Spinal cord (tissue), 10 donors: ENCODE measurements around the gene DICER1. TPM values are rescaled to one million over a fixed set of nuclear protein-coding genes. Genes with fewer than 3 reads are reported as not detected.

Source experiments
- DNase-seq, 6 donors: peaks; one replicate each; pipeline versions ENCODE4 v3.0.0 to v3.0.0-alpha.2; 2013 to 2015; ENCODE audit warnings: low spot score in 6 of 6, low read depth in 4 of 6
- H3K27ac ChIP-seq: one replicate; pipeline ENCODE4 v1.5.1; 2013; ENCODE audit warnings: low read depth, low read length, control low read depth
- H3K27me3 ChIP-seq: one replicate; pipeline ENCODE4 v1.6.1; 2013; ENCODE audit warnings: low read length; ENCODE audit not compliant: control insufficient read depth, insufficient read depth
- H3K36me3 ChIP-seq: one replicate; pipeline ENCODE4 v1.6.1; 2013; ENCODE audit warnings: low read length; ENCODE audit not compliant: control insufficient read depth, insufficient read depth
- H3K4me1 ChIP-seq: one replicate; pipeline ENCODE4 v1.6.1; 2013; ENCODE audit warnings: low read length; ENCODE audit not compliant: control insufficient read depth, insufficient read depth
- H3K4me3 ChIP-seq: one replicate; pipeline ENCODE4 v1.5.1; 2013; ENCODE audit warnings: low read depth, low read length, control low read depth
- H3K9me3 ChIP-seq: one replicate; pipeline ENCODE4 v1.6.1; 2013; ENCODE audit warnings: low read length; ENCODE audit not compliant: control insufficient read depth, insufficient read depth
- WGBS: methylation state at CpG from one replicate; pipeline ENCODE4 v1.1.5; 2013; ENCODE audit warnings: missing lambda C conversion rate; ENCODE audit not compliant: insufficient coverage; 5-methylcytosine and 5-hydroxymethylcytosine counted together
- polyA plus RNA-seq, 2 donors: library from polyadenylated mRNA; unstranded; fragments of 120-200 nt; gene quantifications; one replicate each; pipeline ENCODE4 v1.2.1, GENCODE V29; 2013; ENCODE audit not compliant: insufficient read length in 2 of 2
- total RNA-seq, 2 donors: library from RNA; depleted of rRNA in 1 of 2; stranded (reverse); fragments of 120-200 nt in 1 of 2; fragments of >200 nt in 1 of 2; gene quantifications; one replicate each; pipeline versions ENCODE4 v1.2.3 to v1.2.4, GENCODE V29; 2013 to 2014
- donor health status: healthy.

The DICER1 gene
- total and polyA plus RNA-seq, 4 donors = 36.7 to 136 (median 59.7) TPM

DNA sequence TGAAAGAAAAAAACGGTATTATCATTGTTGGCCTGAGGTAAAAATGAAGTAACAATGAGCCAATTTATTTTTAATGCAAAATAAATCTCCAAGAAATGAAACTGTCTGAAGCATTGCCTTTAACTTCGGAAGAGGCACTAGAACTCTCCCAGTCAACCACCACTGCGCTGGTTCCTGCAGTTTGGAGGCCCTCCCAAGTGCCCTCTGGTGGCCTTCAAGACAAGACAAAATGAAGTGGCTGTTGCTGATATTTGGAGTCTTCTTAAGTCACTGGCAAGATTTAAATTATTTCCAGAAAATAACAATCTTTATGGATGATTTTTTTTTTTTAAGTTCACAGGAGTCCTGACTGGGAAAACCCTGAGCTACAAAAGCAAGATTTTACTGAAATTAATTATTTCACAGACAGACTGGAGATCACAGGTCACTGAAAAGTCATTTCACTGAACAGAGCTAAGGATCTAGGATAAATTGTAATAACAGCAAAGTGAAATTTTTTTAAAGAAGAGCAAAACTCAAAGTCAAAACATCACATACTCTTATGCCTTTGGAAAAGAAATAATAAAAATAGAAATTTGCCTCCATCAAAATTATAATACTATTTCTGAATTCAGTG lies 58.2 kb downstream of the DICER1 start:
- no peaks in the 10 kb centered on the region for H3K9me3 ChIP-seq
- no CpG with 5 or more reads among the region's 3 CpGs for WGBS
- no peaks in the 10 kb centered on the region for H3K27me3 ChIP-seq
- peak in 4 of 6 donors; percentile 24 to 91 (median 68) for DNase-seq
- H3K4me1 ChIP-seq = peaks cover 14% of the 10 kb centered on the region
- H3K4me3 ChIP-seq = no peak overlapping the region
- no peak overlapping the region for H3K27ac ChIP-seq
- peaks cover 6% of the 10 kb centered on the region for H3K36me3 ChIP-seq

DNA sequence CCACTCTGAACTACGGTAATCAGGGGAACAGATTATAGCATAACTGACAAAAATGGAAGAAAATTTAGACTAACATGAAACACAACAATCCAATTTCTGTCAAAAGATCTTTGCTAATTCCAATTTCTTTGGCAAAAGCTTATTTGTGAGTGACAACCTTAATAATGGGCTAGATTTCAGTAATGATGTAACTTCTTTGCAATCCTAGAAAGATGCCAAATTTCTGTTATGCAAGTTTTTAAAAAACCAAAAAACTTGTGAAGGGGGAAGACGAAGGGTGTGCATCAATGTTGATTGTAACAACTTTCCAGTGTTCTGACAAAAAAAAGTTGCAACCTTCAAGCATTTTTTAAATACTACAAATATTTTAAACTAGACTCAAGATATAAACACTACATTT lies 59.9 kb downstream of the DICER1 start:
- no peak for DNase-seq
- Histone ChIP-seq H3K4me3 (no peak overlapping the region), H3K36me3 (peaks cover 16% of the 10 kb centered on the region), H3K4me1 (peaks cover 14% of the 10 kb centered on the region), H3K9me3 (no peaks in the 10 kb centered on the region), H3K27ac (no peak overlapping the region), H3K27me3 (no peaks in the 10 kb centered on the region)
- WGBS = no CpG with 5 or more reads among the region's 2 CpGs

DNA sequence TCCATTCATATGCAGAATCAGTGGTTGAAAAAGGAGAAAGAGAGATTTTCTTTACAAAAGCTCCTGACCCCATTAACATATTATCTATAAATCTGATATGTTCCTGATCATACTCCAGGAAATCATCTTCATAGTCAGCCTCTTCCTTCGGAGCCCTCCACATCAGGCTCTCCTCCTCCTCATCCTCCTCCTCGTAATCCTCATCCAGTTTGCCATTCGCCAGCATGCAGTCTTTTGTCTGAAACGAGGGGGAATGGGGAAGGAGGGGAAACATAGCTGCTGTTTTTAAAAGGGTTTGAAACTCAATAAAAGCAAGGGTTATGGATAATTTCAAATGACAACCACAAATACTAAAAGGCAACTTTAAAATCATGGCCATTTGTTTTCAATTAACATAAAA lies 60.9 kb downstream of the DICER1 start:
- Histone ChIP-seq H3K36me3 (peaks cover 16% of the 10 kb centered on the region), H3K4me1 (peaks cover 14% of the 10 kb centered on the region), H3K27me3 (no peaks in the 10 kb centered on the region), H3K4me3 (no peak overlapping the region), H3K9me3 (no peaks in the 10 kb centered on the region), H3K27ac (no peak overlapping the region)
- peak in 1 of 6 donors; percentile 37 for DNase-seq
- WGBS = no CpG with 5 or more reads among the region's 4 CpGs

DNA sequence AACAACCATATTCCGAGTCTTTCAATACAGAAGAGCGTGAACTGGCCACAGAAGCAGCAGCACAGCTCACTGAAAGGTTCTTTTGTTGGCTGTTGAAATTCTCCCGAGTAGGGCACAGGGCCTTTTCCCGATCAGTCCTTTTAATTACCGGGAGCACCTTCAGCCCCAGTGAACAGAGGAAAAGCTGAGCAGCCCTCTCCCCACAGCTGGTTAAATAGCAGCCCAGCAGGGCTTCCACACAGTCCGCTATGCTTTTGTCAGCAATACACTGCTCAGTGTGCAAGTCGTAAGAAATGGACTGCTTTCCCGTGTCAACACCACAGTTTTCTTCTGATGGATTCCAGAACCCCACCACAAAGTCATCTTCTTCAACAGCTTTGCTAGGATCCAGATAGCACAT lies 61.3 kb downstream of the DICER1 start:
- 17% methylated on average over 8 of the region's 8 CpGs for WGBS
- Histone ChIP-seq H3K4me1 (peaks cover 14% of the 10 kb centered on the region), H3K36me3 (peaks cover 15% of the 10 kb centered on the region), H3K27me3 (no peaks in the 10 kb centered on the region), H3K4me3 (no peak overlapping the region), H3K27ac (no peak overlapping the region), H3K9me3 (no peaks in the 10 kb centered on the region)
- DNase-seq = peak in 3 of 6 donors; percentile 26 to 78 (median 58)

DNA sequence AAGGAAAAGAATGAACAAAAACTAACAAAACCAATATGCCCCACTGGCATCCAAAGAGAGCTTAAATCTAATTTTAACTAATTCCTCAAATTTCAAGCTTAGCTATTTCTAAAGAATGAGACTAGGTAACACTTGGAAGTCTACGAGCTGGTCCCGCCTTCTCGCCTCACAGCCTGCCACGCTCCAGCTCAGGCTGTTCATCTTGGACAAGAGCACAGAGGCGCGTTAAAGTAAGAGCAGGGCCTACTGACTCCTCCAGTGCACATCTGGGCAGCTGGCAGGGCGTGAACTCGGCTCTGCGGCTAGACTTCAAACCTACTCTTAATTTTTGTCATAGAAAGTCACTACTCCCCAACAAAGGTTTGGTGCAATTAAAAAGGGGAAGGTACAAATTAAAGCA lies 64.6 kb downstream of the DICER1 start:
- Histone ChIP-seq H3K9me3 (no peaks in the 10 kb centered on the region), H3K4me3 (no peak overlapping the region), H3K36me3 (peaks cover 13% of the 10 kb centered on the region), H3K27ac (no peak overlapping the region), H3K4me1 (peaks cover 9% of the 10 kb centered on the region), H3K27me3 (no peaks in the 10 kb centered on the region)
- no peak for DNase-seq
- WGBS = 96% methylated on average over 4 of the region's 9 CpGs

DNA sequence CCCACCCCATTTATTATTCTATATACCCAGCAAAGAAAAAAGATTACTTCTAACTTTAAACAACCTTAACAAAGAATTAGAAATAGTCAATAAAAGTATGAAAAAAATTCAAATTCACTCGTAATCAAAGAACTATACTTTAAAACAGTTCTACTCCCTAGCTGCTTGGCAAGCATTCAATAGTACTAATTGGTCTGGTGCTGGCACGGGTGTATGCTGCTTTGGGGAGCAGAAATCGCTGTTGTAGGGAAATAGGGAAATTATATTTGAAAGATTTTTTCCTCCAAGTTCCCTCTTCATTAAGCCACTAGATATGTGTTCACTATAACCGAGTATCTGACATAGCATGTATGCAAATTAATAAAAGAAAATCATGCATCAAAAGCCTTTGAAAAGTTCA lies 65.7 kb downstream of the DICER1 start:
- DNase-seq = peak in 2 of 6 donors; percentile 44 to 75
- Histone ChIP-seq H3K27me3 (no peaks in the 10 kb centered on the region), H3K9me3 (no peaks in the 10 kb centered on the region), H3K4me3 (no peak overlapping the region), H3K27ac (no peak overlapping the region), H3K4me1 (peaks cover 8% of the 10 kb centered on the region), H3K36me3 (peaks cover 13% of the 10 kb centered on the region)
- WGBS = no CpG with 5 or more reads among the region's 4 CpGs

DNA sequence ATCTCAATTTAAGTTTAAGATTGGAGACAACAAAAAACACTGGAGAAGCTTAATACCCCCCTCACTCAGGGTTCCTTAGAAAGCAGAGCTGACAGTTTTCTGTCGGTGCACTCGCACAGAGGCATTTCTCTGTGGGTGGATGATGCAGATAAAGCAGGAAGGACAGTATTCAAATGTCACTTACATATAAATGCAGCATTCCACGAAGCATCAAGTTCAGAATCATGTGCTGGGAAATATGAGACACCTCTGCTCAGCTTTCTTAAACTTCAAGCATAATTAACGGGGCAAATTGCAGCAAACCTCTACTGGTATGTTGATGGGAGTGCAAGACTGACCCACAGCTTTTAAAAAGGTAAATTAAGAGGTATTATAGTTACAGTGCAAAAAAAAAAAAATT lies 68.7 kb downstream of the DICER1 start:
- no peaks in the 10 kb centered on the region for H3K9me3 ChIP-seq
- no peak overlapping the region for H3K27ac ChIP-seq
- peaks cover 13% of the 10 kb centered on the region for H3K36me3 ChIP-seq
- no peak for DNase-seq
- no peaks in the 10 kb centered on the region for H3K27me3 ChIP-seq
- H3K4me1 ChIP-seq = no peaks in the 10 kb centered on the region
- whole genome bisulfite sequencing = no CpG with 5 or more reads among the region's 4 CpGs
- no peak overlapping the region for H3K4me3 ChIP-seq

DNA sequence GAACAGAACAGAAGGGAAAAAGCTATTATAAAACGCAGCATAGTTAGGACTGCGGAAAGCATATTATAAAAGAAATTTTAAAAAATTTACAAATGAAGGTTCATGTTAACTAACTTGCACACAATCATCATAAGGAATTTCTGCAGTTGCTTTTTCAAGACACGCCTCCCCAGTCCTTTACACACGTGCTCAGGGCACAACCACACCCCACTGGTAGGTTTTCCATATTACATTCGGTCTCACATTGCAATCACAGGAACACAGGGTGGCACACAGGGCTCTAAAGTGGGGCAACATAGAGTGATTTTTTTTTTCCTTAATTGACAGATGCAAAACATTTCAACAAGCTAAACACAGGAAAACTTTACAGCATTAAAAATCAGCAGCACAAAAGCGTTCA lies 69.7 kb downstream of the DICER1 start:
- WGBS = 100% methylated on average over 1 of the region's 6 CpGs
- no peak overlapping the region for H3K27ac ChIP-seq
- DNase-seq = no peak

DNA sequence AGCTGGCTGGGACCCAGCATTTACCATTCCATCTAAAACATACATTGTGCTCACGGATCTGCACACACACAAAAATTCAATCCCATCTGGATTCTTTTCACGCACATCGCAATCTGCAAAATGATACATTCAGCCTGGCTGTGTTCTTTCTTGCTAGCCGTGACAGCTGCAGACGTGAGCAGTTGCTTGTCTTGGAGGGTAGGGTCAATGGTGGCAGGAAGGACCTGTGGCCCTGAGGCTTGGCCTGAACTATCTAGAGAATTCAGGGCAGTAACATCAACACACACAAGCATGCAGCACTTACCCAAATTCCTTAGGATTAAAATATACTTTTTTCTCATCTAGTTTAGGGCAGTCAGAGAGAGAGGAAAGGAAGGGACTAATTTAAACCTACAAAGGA lies 72.0 kb downstream of the DICER1 start:
- whole genome bisulfite sequencing = 78% methylated on average over 1 of the region's 5 CpGs
- peaks cover 4% of the 10 kb centered on the region for H3K36me3 ChIP-seq
- no peaks in the 10 kb centered on the region for H3K27me3 ChIP-seq
- no peaks in the 10 kb centered on the region for H3K4me1 ChIP-seq
- H3K27ac ChIP-seq = no peak overlapping the region
- no peaks in the 10 kb centered on the region for H3K9me3 ChIP-seq
- no peak overlapping the region for H3K4me3 ChIP-seq
- no peak for DNase-seq

More for the DNA sequence above, 69.7 kb downstream of the DICER1 start:
- H3K4me1 ChIP-seq = no peaks in the 10 kb centered on the region
- H3K27me3 ChIP-seq = no peaks in the 10 kb centered on the region
- no peak overlapping the region for H3K4me3 ChIP-seq
- no peaks in the 10 kb centered on the region for H3K9me3 ChIP-seq
- H3K36me3 ChIP-seq = peaks cover 7% of the 10 kb centered on the region

DNA sequence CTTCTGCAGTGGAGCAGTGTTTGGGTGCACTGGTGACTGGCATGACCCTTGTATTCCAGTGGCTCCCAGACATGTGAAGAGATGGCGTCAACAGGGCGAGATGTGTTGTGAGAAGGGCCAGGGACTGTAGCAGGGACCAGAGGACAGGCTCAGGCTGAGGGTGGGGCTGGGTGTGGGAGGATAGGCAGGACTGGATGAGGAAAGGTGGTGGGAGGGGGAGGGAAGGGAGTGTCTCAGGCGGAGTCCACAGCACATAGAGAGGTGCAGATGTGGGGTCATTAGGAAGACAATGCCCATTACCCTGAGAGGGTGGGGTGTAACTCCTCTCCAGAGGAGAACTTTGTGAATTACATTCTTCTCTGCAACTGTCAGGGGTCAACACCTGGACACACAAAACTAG lies 78.5 kb downstream of the DICER1 start:
- Histone ChIP-seq H3K36me3 (no peaks in the 10 kb centered on the region), H3K4me1 (no peaks in the 10 kb centered on the region), H3K27me3 (no peaks in the 10 kb centered on the region), H3K4me3 (no peak overlapping the region), H3K27ac (no peak overlapping the region), H3K9me3 (no peaks in the 10 kb centered on the region)
- no peak for DNase-seq
- WGBS = 89% methylated on average over 3 of the region's 3 CpGs
